ENCODE results near the gene PHF21B.

Gene PHF21B

GRCh38 chr22:44882226-44882905 is 127.4 kb downstream of the PHF21B start:
- TF ChIP-seq CTCF (IDR thresholded peaks at IDR 0.05; ENCODE audit: low read depth, low read length), result no peak
- DNase-seq (ENCODE audit: low read depth in 2 of 2), result no peak
- no peak overlapping the region for H3K4me3 ChIP-seq (replicated peaks in 1 of 2; ENCODE audit: low read depth in 2 of 2, low read length in 2 of 2)

DNA sequence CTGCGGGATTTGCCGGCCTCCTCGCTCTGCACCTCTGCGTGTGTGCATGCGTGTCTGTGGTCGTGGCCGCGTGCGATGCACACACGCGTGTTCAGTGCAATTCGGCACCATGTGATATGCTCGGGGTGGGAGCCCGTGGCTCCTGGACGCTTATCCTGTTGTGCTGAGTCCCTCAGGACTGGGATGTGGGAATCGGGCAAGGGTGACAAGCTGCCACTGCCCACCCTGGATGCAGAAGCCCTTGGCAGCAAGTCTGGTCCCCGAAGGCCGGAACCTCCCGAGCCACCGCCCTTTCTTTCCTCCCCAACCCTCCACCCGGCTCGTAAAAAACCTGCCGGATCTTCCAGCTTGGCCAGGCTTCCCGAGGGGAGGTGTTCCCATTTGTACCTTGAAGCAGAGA is 128.2 kb downstream of the PHF21B start:
- no peak for TF ChIP-seq CTCF (IDR thresholded peaks at IDR 0.05; ENCODE audit: low read depth, low read length)
- DNase-seq (ENCODE audit: low read depth in 2 of 2), result no peak
- no peak overlapping the region for H3K4me3 ChIP-seq (replicated peaks in 1 of 2; ENCODE audit: low read depth in 2 of 2, low read length in 2 of 2)

GRCh38 chr22:44880610-44881290 is 129.1 kb downstream of the PHF21B start:
- no peak for DNase-seq (ENCODE audit: low read depth in 2 of 2)
- TF ChIP-seq CTCF (IDR thresholded peaks at IDR 0.05; ENCODE audit: low read depth, low read length), result no peak
- no peak overlapping the region for H3K4me3 ChIP-seq (replicated peaks in 1 of 2; ENCODE audit: low read depth in 2 of 2, low read length in 2 of 2)

DNA sequence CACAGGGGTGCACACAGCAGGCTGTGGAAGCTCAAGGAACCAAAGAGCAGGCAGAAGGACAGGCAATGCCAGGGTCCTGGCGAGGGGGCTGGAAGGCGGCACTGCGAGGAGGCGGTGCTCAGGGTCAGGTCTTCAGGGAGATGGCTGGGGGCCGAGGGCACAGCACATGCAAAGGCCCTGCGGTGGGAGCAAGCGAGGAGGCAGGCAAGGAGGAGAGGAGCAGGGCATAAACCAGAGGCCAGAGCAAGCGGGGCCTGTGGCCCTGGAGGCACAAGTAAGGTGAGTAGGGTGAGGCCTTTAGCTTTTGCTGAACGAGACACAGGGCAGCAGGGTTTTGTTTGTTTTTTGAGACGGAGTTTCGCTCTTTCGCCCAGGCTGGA is 130.5 kb downstream of the PHF21B start:
- no peak for TF ChIP-seq CTCF (IDR thresholded peaks at IDR 0.05; ENCODE audit: low read depth, low read length)
- H3K4me3 ChIP-seq (replicated peaks in 1 of 2; ENCODE audit: low read depth in 2 of 2, low read length in 2 of 2), result no peak overlapping the region
- no peak for DNase-seq (ENCODE audit: low read depth in 2 of 2)

GRCh38 chr22:44878483-44879300 is 131.1 kb downstream of the PHF21B start:
- TF ChIP-seq CTCF (IDR thresholded peaks at IDR 0.05; ENCODE audit: low read depth, low read length), result no peak
- H3K4me3 ChIP-seq (replicated peaks in 1 of 2; ENCODE audit: low read depth in 2 of 2, low read length in 2 of 2), result no peak overlapping the region
- no peak for DNase-seq (ENCODE audit: low read depth in 2 of 2)

GRCh38 chr22:44876921-44877320 is 132.9 kb downstream of the PHF21B start:
- no peak overlapping the region for H3K4me3 ChIP-seq (replicated peaks in 1 of 2; ENCODE audit: low read depth in 2 of 2, low read length in 2 of 2)
- TF ChIP-seq CTCF (IDR thresholded peaks at IDR 0.05; ENCODE audit: low read depth, low read length), result no peak
- no peak for DNase-seq (ENCODE audit: low read depth in 2 of 2)
